GM19238 (cell line): ENCODE measurements around the gene CREB1.

Experiments
- DNase-seq: peaks from one replicate; pipeline ENCODE4 v3.0.0; 2011; ENCODE audit warnings: low spot score; ENCODE audit not compliant: insufficient read length

The CREB1 gene

DNA sequence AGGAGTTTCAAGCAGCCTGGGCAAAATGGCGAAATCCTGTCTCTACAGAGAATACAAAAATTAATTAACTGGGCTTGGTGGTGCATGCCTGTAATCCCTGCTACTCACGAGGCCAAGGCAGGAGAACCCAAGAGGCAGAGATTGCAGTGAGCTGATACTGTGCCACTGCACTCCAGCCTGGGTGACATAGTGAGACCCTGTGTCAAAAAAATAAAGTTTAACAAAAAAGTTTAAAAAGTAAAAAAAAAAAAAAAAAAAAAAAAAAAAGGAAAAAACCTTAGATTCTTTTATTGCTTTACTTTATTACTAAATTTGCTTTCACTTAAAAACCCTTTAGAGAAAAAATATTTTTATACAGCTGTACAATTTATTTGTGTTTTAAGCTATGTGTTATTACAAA, 10.7 kb downstream of the CREB1 start:
- DNase-seq = no peak

DNA sequence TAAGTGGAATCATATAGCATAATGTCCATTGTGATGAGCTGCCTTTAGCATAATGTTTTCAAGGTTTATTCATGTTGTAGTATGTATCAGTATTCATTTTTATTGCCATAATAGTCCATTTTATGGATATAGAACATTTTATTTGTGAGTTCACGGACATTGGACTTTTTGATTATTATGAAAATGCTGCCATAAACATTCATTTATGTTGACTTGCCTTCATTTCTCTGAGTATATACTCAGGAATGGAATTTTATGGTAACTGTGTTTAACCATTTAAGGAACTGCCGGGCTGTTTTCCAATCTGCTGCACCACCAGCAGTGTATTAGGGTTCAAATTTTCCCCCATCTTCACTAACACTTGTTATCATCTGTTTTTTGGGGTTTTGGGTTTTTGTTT, 12.2 kb downstream of the CREB1 start:
- DNase-seq = no peak

DNA sequence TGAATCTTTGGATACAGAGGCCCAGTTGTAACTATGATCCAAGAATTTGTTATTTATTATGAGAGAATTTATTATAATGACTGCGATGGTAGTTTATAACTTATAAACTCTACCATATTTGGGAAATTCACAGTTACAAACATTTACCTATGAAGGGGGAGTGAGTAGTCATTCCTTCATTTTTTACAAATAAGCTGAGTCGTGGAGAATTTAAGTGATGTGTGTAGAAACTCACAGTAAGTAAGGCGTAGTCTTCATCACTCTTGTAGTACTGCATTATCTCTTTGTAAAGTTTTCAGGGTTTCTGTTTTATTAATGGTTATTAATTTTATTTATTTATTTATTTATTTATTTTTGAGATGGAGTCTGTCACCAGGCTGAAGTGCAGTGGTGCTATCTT, 13.5 kb downstream of the CREB1 start:
- DNase-seq = no peak

DNA sequence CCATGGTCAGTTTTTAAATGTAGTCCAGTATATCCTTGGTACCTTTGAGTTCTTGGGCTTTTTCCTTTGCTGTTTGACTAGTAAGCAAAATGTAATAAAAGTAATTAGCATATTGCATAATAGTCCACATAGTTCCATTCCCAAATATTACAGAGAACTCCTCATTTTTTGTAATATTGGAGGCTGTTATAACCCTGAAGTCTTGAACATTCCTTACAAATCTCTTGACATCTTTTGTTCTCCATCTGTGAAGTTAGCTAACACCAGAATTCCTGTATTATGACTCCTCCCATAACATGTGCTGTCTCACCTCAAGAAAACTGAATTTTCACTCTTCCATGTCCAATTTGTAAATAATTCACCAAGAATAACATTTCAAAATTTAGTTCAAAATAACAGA, 17.1 kb downstream of the CREB1 start:
- DNase-seq = no peak

DNA sequence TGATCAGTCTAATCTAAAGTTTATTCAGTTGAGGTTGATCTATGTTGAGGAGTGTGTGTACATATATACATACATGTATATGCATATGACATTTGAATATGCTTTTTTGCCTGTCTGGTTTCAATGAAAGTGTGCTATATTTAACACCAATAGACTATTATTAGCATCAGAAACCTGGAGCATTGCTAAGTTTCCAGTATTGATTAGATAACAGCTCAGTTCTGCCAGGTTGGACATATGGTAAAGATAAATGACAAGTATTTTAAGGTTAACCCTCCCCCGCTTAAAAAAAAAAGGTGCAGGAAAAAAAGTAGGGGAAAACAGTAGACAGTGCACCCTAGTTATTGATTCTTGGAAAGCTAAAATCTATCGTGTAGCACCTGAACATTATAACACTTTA, 19.4 kb downstream of the CREB1 start:
- no peak for DNase-seq

DNA sequence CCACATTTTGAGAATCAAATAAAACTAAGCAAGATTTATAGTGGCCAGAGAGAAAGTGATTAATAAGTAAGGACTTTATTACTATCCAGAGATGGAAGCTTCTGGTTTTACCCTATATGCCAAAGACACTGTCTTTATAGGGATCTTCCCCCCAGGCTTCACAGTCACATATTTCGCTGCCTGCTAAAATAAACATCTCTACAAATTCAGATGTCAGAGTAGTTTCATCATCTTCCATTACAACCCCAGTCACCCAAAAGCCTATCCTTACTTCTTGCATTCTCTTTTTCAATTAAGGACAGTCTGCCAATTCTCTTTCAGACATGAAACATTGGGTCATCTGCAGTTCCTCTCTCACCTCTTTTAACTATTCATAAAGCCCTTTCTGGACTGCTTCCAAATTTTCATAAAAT, 28.3 kb downstream of the CREB1 start:
- DNase-seq = no peak

DNA sequence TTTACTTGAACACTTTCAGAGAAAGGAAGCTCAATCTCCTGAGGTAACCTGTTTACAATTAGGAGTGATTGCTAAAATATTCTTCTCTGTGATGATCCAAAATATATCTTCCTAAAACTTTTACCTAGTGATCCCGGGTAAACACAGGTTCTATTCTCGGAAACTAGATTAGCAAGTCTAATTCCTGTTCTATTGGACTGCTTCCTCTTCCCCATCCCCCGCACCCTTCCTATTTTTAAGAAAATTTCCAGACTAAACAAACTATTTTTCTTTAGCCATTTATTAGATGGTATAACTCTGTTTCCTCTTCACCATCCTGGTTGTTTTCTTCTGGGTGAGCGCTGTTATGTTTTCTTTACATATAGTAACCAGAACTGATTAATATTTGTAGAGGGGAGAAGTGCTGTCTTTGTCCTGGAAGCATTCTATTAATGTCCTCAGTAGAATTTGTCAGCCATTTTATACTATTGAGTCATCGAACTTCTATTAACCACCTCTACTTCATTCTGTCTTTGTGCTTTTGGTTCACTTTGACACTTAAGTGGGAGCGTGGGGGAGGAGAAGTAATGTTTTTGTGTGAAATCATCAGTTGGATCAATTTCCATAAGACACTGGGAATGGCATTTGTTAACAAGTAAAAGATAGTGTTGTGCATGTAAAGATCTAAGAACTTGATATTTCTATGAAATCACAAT, 31.8 kb downstream of the CREB1 start:
- no peak for DNase-seq

DNA sequence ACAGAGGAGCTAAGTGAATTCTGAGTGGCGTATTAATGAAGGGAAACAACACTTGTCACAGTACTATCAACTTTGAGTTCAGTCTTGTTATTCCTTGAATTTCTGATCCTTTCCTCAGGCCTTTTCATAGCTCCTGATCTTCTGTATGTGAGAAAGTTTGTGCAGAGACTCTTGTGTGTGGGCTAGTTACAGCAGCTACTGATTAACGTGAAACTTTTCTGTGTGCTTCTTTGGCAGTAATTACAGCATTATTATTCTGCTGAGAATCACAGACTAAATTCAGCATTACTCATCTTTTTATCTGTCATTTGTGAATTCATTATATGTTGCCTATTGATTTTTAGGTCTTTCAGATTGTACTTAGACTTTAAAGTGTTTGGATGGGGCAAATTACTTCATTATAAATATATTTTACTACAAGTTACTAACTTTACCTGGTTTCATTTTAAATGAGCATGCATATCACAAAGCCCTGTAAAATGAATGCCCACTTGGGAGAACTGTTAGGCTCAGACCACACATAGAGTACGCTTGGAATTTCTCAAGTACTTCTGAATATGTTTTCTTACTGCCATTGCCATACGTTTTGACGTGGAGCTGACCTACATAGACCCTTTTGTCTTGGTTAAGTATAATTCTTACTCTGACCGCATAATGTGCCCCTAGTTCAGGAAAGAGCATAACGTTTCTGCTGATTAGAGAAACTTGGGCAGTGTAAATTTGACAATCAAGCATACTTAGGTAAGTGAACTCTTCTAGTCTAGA, 36.2 kb downstream of the CREB1 start:
- DNase-seq = no peak

DNA sequence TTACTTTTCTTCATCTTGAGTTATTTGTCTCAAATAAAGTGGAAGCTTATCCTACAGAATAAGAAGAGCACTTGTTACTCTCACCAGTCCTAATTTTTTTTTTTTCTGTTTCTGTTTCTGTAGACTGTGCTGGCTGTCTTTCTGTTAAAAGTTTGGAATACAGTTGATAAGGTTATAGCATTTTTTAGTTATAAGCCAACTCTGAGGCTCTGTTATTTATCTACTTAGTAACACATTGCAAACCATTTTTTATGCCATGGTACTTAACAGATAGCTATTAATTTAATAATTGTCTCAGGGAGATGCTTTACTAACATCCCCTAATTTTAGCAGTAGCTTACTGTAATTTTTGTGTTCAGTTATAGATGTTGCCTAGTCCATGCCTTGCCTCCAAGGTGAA, 37.9 kb downstream of the CREB1 start:
- no peak for DNase-seq

DNA sequence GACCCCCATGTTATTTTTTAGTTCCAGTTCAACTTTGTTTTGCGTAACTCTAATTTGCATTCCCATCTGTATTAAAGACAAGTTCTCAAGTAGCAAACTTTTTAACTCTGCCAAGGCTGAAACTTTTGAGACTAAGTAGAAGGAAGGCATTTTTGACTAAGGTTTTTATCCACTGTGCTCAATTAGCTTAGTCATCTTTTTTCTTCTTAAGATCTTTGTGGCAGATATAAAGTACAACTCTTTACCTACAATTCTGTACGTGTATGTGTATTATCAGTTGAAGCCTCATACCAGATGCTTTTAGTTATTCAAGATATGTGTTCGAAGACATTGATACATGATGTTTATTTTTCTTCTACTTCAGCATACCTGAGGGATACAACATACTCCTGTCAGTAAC, 41.6 kb downstream of the CREB1 start:
- DNase-seq = no peak

DNA sequence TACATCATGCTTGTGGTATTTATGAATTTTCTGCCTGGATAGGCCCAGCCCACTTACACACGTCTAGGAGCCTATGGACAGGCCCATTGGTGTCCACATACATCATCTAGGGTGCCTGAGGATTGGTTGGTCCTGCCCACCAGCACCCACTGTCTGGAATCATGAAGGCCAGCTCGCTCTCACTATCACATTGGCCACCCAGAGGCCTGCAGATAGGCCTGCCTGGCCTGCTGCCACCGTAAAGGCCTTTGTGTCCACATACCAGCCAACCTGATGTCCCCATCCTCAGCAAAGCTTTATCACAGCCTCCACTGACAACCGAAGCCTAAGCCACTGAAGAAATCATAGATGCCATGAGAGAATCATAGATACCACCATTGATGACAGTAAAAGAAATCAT, 55.2 kb downstream of the CREB1 start:
- DNase-seq = no peak

DNA sequence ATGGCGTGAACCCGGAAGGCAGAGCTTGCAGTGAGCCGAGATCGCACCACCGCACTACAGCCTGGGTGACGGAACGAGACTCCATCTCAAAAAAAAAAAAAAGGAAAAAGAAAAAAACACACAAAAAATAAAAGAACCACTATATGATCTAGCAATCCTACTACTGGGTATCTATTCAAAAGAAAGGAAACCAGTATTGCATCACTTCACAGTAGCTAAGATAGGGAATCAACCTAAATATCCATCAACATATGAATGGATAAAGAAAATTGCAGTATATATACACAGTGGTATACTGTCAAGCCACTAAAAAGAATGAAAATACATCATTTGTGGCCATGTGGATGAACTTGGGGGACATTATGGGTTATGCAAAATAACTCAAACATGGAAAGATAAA, 57.5 kb downstream of the CREB1 start:
- DNase-seq = no peak

DNA sequence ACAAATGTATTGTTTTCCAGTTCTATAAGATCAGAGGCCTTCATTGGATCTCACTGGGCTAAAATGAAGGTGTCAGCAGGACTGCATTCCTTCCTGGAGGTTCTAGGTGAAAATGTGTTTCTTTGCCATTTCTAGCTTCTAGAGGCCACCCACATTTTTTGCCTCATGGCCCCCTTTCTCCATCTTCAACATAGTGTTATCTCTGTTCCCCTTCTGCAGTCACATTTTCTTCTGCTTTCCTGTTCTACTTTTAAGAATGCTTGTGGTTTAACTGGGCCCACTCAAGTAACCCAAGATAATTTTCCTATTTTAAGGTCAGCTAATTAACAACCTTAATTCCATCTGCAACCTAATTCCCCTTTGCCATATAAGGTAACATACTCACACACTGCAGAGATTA, 59.4 kb downstream of the CREB1 start:
- no peak for DNase-seq

DNA sequence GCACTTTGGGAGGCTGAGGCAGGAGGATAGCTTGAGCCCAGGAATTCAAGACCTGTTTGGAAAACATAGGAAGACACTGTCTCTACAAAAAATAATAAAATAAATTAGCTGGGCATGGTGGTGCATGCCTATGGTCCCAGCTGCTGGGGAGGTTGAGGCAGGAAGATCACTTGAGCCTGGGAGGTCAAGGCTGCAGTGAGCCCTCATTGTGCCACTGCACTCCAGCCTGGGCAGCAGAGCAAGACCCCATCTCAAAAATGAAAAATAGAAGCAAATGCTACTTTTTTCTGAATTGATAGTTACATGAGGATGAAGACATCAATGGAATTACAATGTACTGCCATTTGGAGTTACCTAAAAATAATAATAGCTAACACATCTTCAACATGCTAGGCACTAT, 63.5 kb downstream of the CREB1 start:
- DNase-seq = no peak

DNA sequence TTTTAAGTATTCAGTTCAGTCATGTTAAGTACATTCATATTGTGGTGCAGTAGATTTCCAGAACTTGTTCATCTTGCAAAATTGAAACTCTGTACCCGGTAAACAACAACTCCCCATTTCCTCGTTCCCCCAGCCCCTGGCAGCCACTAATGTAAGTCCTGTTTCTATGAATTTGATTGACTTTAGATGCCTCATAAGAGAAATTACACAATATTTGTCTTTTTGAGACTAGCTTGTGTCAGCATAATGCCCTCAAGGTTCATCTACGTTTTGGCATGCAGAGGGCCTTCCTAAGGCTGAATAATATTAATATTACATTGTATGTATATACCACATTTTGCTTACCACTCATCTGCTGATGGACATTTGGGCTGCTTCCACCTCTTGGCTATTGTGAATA, 64.5 kb downstream of the CREB1 start:
- DNase-seq = no peak

DNA sequence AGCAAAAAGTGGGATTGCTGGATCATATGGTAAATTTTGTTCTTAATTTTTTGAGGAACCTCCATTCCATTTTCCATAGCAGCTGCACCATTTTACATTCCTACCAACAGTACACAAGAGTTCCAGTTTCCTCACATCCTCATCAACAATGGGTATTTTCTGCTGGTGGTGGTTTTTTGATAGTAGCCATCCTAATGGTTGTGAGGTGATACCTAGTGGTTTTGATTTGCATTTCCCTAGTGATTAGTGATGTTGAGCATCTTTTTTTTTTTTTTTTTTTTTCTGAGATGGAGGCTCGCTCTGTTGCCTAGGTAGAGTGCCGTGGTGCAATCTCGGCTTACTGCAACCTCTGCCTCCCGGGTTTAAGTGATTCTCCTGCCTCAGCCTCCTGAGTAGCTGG, 65.0 kb downstream of the CREB1 start:
- no peak for DNase-seq

DNA sequence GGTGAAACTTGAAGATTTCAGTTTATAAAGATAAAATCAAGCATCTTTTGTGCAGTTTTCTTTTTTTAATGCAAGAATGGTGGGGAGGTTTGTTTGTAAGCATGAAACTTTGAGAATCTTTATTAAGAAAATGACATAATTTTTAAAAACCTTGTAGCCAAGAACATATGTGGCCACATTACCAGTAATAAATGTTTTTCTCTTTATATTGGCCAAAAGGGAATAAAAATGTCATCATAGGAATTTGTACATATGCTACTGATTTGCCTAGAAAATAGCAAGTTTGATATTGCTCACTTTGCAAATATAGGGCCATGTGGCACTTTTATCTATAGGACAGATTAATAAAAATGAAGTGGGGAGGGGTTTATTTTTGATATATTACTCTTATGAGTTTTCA, 69.9 kb downstream of the CREB1 start:
- no peak for DNase-seq

DNA sequence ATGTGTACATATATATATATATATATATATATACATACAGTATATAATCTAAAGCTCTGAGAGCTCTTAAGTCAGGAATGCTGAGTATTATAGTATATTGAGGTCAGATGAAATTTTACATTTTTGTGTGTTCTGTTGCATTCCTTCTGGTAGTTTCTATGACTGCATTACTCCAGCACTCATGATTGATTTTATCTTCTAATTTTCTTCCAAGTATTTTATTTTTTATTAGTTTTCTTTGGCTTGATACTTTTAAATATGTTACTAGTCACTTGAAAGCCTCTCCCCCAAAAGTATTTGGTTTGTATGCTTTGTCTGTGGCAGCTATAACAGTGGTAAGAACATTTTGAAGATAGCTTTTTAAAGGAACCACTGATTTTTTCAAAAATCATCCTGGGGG, 70.5 kb downstream of the CREB1 start:
- no peak for DNase-seq

DNA sequence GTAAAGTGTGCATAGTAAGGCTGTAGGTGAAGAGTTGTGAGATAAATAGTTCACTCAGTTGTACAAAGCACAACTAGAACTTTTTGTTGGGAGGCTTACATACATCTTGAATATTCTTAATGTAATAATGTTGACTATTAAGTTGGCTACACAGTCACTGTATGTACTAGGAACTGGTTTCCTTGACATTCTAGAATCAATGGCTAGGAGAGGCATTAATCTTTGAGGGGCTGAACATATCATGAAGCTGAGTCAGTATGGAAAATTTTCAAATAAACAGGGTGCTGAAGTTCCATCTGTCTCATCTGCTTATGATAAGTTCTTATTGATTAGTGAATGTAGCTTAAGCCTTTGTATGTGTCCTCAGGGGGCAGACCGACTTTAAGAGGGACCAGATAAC, 72.0 kb downstream of the CREB1 start:
- no peak for DNase-seq

DNA sequence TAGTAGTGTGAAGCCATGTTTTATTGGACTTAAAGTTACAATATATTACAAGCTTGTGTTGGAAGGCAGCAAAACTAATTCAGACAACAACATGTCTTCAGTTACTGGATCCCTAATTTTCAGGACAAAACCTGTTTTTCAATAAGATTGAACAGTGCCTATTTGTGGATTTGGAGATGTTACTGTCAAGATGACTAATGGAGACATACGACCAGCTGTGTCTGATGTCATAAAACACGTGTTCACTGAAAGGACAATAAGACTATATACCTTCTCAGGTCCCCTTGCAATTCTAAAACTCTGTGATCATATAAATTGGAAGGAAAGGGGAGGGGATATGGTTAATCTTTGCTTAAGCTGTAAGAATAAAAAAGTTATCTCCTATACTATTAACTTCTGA, 73.7 kb downstream of the CREB1 start:
- DNase-seq = no peak

DNA sequence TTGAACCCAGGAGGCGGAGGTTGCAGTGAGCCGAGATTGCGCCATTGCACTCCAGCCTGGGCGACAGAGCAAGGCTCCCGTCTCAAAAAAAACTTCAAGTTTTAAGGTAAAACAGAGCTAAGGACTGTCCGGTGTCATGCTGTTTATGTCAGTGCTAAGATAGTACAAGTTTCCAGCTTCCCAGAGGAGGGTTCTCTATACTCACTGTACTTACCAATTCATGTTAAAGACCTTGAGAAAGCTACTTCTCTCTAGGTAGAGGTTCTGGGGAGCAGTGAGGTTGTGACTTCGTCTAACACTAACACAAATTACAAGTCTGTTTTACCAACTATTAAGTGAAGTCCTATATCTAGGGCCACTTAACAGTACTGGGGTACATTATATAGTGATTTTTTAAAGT, 76.6 kb downstream of the CREB1 start:
- no peak for DNase-seq

DNA sequence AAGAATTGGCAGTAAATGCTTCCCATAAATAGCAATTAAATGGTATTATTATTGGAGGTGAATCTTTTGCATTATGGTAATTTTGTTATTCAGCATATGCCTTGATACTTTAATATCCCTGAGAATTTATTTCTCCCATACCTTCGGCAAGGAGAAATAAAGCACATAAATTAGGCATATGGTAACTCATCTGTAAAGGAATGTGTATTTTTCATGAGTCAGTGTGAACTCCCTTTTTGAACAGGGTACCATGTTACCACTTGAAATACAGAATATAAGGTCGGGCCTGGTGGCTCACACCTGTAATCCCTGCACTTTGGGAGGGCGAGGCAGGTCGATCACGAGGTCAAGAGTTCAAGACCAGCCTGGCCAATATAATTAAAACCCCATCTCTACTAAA, 77.1 kb downstream of the CREB1 start:
- no peak for DNase-seq

DNA sequence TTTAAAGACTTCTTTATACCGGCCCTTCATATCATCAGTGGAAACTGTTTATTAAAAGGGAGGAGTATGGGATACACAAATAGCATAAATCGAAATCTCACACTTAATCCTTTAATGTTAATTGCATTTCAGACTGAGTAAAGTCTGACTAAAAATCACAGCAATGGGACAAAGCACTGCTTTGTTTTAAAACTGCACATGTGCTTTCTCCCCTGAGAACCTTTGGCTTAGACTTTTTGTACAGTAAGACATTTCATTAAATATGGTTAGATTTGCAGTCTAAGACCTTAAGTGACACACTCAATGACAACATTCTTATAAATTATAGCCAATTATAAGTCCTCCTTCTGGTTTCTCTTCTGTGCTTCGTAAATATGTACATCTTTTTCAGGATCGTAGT, 83.0 kb downstream of the CREB1 start:
- DNase-seq = no peak
